Motor neuron (in vitro differentiated cells): ENCODE results near the gene ZNF106. TPM values are rescaled to one million over a fixed set of nuclear protein-coding genes. Genes with fewer than 3 reads are reported as not detected.

Source experiments
- ATAC-seq, 8 experiments: fragments of 200-7000 bp; cut with Tn5 transposase; replicated peaks in 6 of 8; 2 replicates each; pipeline ENCODE4 v1.8.0; 2021; ENCODE audit warnings: mild to moderate bottlenecking in 8 of 8, moderate library complexity in 8 of 8
- H3K27ac ChIP-seq, 2 donors: fragments of 250-450 bp; sonication (Bioruptor Pico); 2 replicates each; pipeline ENCODE4 v1.9.0; 2021; ENCODE audit warnings: antibody characterized with exemption in 2 of 2, mild to moderate bottlenecking in 2 of 2, moderate library complexity in 1 of 2
- H3K4me1 ChIP-seq, 2 donors: fragments of 250-450 bp; sonication (Bioruptor Pico); replicated peaks in 1 of 2; 2 replicates each; pipeline ENCODE4 v1.6.1; 2021; ENCODE audit warnings: antibody characterized with exemption in 2 of 2, mild to moderate bottlenecking in 2 of 2, moderate library complexity in 1 of 2
- H3K4me3 ChIP-seq, 5 donors: fragments of 250-450 bp; sonication (Bioruptor Pico); 2 replicates each; pipeline ENCODE4 v1.9.0; 2021; ENCODE audit warnings: antibody characterized with exemption in 5 of 5, mild to moderate bottlenecking in 5 of 5, moderate library complexity in 4 of 5
- WGBS, 10 experiments: fragments of 450-650 bp; shearing (Covaris generic); methylation state at CpG; one replicate each; pipeline ENCODE4 v1.0.0; 2022; 5-methylcytosine and 5-hydroxymethylcytosine counted together
- in situ Hi-C, 9 experiments: fragments of 400-800 bp; cut with MboI; loops; one replicate each; pipeline ENCODE4 v1.15.0; 2021; ENCODE audit warnings: low sequenced_read_pairs in 9 of 9, low pct_unique_long_range_greater_than_20kb in 2 of 9; ENCODE audit not compliant: unreplicated experiment in 9 of 9
- total RNA-seq, 8 experiments: library from RNA; unstranded; fragments of 300-600 nt; gene quantifications; 2 replicates each; pipeline versions ENCODE4 v1.2.3 to v1.2.4, GENCODE V29; 2022

ZNF106 gene
- total RNA-seq, 8 experiments from 2014 or later, result 15.1 to 101 (median 33.4) TPM

DNA sequence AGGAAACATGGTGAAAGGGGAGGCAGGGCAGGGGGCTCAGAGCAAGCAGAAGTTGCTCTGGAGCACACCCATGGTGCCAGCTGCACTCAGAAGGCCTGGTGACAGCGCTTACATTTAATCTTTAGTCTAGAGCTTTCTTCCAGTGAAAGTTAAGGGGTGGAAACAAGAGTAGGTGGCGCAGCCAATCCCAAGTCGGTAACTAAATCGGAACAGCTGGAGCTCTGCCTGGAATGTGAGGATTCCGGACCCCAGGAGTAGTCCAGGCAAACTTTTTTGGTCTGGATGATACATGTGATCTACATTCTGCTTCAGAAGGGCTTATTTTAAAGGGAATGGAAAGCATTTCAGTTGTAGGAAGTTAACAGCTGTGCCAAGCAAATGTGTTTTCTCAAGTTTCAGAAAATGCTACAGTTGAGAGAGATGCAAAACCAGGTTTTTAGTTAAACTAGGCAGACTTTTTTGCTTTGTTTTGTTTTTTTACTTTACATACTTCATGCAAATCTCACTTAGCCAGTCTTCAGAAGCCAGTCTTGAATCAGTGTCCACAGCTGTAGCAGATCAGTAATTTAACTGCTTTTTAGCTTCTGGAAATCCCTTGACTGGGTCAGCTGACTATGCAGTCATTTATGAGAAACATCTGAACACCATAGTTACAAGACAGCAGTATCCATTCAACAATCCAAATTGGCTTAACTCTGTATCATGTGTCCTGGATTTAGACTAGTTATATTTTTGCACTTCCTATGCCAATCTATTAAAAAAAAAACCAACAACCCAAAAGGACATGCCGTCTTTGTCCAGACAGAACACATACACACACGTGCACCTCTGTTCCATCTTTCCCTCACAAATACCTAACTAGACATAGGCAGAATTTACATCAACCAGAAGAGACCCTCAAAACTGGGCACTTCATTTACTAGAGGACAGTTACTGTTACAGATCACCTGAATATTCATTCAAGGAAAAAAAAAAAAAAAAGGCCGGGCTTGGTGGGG lies 33.2 kb downstream of the ZNF106 start:
- H3K4me1 ChIP-seq, result peaks cover 6 to 12% of the 10 kb centered on the region in 2 donors
- WGBS, 10 experiments, result 0 to 51% (median 2%) methylated on average over 1 to 7 of the region's 8 CpGs
- H3K4me3 ChIP-seq, result no peak overlapping the region
- in situ Hi-C loops, result no loop called here
- ATAC-seq, result peak; percentile 59 to 93 (median 80)
- no peak overlapping the region for H3K27ac ChIP-seq

DNA sequence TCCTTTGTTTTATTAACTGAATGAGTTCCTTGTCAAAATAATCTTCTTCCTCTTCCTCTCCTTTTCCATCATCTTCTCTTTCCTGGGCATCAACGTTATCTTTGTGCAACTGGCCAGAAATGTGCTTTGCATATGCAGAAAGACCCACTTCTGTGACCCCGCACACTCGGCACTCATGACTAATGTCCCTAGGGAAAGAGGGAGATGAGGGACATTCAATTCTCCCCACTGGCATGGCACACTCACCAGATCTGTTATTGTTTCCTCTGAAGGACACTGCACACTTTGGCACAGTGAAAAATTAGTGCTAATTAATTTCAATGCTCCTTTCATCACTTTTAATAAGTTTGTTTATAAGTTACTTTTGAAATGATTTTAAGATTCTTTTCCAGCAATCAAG lies 34.0 kb downstream of the ZNF106 start:
- 0 to 80% (median 17%) methylated on average over 1 to 3 of the region's 3 CpGs; no CpG with 5 or more reads in 2 of the 10 experiments for WGBS, 10 experiments
- Histone ChIP-seq H3K4me3 (no peak overlapping the region), H3K27ac (no peak overlapping the region), H3K4me1 (peaks cover 6 to 12% of the 10 kb centered on the region in 2 donors)
- in situ Hi-C loops, result no loop called here
- ATAC-seq, result peak in 5 of 8 experiments; percentile 3 to 49 (median 16)

DNA sequence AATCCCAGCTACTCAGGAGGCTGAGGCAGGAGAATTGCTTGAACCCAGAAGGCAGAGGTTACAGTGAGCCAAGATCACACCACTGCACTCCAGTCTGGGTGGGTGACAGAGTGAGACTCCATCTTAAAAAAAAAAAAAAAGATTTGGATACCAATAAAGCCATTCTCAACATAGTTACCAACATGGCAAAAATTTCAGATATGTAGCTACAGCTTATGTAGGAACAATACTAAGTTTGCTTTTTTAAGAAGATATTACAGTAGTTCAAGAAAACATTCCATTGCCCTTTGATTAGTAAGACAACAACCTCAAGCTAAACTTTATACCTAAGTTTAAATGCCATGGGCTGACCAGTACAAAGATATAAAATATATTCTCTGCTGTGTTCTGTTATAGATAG lies 34.4 kb downstream of the ZNF106 start:
- Histone ChIP-seq H3K4me3 (no peak overlapping the region), H3K27ac (no peak overlapping the region), H3K4me1 (peaks cover 6 to 12% of the 10 kb centered on the region in 2 donors)
- in situ Hi-C loops, result no loop called here
- no peak for ATAC-seq

DNA sequence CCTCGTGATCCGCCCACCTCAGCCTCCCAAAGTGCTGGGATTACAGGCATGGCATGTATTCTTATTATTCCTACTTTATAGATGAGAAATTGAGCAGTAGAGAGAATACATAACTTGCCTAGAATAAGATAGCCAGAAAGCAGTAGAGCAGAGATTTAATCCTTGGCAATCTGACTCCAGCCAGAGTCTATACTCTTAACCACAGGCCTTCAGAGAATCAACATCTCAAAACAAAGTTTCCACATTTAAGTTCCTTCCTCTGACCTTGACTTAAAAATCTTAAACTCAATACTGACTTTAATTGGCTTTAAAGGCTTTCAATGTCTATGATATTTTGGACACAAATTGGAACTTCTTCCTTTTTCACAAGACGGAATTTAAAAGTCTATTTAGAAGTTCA lies 37.1 kb downstream of the ZNF106 start:
- Histone ChIP-seq H3K4me1 (peaks cover 6 to 12% of the 10 kb centered on the region in 2 donors), H3K27ac (no peak overlapping the region), H3K4me3 (no peak overlapping the region)
- in situ Hi-C loops, result no loop called here
- WGBS, 10 experiments, result 86 to 100% (median 100%) methylated on average over 1 to 3 of the region's 3 CpGs
- ATAC-seq, result no peak

DNA sequence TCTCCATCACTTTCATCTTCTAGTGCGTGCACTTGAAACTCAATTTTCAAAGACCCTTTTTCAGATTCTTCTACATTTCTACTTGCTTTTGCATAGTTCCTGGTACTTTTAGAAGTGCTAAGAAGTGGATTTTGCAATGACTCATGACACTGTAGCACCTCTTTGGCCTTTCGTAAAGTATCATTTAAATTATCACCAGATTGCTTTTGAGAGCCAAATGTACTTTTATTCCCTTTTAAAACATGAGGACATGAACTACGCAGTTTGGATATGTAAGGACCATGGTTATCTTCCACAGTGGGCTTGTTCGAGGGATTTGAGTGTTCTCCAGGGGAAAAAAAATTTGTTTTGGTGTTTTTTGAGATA lies 40.5 kb downstream of the ZNF106 start:
- 94 to 100% (median 100%) methylated on average over 2 to 4 of the region's 4 CpGs; no CpG with 5 or more reads in 1 of the 10 experiments for WGBS, 10 experiments
- no peak for ATAC-seq
- in situ Hi-C loops, result no loop called here
- H3K4me1 ChIP-seq, result no peaks in the 10 kb centered on the region
- no peak overlapping the region for H3K27ac ChIP-seq
- no peak overlapping the region for H3K4me3 ChIP-seq

DNA sequence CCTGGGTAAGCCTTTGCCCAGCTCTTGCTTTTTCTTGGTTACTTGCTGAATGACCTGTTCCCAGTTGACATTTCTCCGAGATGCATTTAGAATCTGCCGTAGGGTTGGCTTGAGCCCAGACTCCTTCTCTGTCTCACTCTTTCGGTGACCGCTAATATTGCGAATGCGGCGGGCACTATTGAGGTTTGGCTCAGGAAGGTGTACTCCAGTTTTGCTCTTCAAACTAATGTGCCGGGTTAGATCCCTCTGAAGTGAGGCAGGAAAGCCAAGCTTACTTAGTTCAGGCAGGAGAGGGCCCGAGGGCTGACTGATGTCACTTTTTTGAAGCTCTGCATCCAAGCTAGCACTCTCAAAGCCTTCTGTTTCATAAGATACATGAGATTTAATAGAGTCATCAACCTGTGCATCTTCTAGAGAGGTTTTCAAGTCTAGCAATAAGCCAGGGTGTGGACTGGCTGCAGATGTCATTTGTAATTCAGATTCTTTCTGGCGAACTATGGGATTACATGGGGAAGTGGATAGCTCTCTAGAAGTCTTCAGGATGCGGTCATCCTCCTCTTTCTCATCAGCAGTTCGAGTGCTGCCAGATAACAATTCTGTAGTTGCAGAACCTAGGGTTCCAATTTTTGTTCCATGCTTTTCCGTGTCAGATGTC lies 41.0 kb downstream of the ZNF106 start:
- Histone ChIP-seq H3K27ac (no peak overlapping the region), H3K4me1 (no peaks in the 10 kb centered on the region), H3K4me3 (no peak overlapping the region)
- 77 to 100% (median 94%) methylated on average over 1 to 12 of the region's 13 CpGs for WGBS, 10 experiments
- in situ Hi-C loops, result no loop called here
- peak in 3 of 8 experiments; percentile 49 to 78 (median 75) for ATAC-seq

DNA sequence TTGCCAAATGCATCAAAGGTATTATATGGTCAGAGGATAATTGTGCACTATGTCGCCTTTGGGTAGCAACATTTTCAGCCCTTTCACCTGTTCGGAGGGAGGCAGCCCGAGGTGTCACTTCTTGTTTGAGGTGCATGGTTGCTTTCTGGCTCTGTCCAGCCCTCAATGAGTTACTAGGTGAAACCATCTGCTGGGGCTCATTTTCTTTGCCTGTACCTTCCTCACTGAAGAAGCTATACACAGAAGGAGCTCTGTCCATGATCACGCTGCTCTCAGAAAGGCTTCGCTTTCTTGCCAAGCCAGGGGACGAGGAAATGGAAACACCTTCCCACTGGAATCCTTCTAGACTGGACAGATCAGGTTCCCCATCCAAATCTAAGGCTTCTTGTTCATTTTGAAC lies 42.7 kb downstream of the ZNF106 start:
- in situ Hi-C loops, result no loop called here
- Histone ChIP-seq H3K4me3 (no peak overlapping the region), H3K27ac (no peak overlapping the region), H3K4me1 (no peaks in the 10 kb centered on the region)
- no peak for ATAC-seq
- WGBS, 10 experiments, result 80 to 100% (median 95%) methylated on average over 1 to 6 of the region's 6 CpGs; no CpG with 5 or more reads in 3 of the 10 experiments

DNA sequence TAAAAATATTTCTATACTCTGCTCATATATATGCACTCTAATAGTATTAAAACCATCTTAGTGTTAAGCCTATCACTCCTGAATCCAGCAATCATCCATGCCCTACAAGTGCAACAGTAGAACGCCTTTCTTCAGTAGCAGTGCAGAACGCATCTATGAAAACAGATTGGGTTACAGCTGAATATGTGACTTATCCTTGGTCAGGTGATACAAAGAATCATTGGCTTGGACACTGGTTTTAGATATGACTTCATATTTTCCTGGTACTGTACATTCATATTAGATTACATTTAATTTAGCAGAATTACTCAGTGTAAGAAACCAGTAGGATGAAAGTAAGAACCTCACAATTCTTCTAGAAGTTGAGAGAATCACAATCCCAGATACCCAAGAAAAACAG lies 43.3 kb downstream of the ZNF106 start:
- Histone ChIP-seq H3K4me1 (no peaks in the 10 kb centered on the region), H3K27ac (no peak overlapping the region), H3K4me3 (no peak overlapping the region)
- ATAC-seq, result no peak
- in situ Hi-C loops, result no loop called here
- 83 to 100% (median 86%) methylated on average over 1 of the region's 2 CpGs; no CpG with 5 or more reads in 6 of the 10 experiments for WGBS, 10 experiments

DNA sequence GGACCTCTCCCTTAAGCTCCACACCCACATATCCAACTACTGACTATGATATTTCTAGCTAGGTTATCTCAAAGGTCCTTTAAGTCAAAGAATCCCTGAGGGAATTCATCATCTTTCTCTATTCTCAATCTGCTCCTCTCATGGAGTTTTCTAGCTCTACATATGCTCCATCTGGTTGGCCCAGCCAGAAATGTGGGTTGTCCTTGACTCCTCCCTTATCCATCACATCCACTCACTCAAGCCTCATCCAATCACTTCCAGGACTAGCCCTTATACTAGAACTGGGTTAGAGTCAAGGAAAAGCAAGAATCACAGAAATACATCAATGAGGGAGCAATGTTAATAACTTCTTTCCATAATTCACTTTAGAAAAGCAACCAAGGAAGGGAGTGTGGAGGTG lies 45.4 kb downstream of the ZNF106 start:
- in situ Hi-C loops, result no loop called here
- H3K27ac ChIP-seq, result no peak overlapping the region
- peak in 2 of 8 experiments; percentile 76 to 90 for ATAC-seq
- H3K4me3 ChIP-seq, result no peak overlapping the region
- H3K4me1 ChIP-seq, result no peaks in the 10 kb centered on the region

DNA sequence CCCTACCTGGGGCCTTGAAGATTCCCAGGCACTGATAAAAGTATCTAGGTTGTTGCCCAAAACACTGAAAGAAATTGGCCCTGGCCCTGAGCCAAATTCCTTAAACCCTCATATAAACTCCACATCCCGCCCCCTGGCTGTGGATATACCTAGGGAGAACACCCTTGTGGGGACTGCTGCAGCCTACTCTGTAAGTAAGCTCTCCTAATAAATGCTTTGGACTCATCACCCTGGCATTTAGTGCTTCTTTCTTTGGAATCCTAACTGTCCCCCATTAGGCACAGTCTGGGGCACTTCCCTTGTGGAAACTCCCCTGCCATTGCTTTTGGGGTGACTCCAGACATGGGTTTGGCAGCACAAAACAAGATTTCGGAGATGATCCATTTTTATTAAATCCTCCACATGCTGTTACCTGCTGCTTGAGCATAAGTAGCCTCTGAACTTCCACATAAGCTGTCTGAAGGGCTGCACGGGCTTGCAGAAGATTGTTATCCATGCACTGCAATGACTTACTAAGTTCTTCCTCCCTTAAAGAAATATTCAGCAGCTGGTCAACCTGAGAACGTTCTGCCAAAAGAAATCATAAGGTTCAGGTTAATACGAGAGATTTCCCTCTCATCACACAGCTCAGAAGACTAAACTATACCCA lies 46.4 kb downstream of the ZNF106 start:
- Histone ChIP-seq H3K4me3 (no peak overlapping the region), H3K27ac (no peak overlapping the region), H3K4me1 (no peaks in the 10 kb centered on the region)
- 76 to 100% (median 84%) methylated on average over 1 to 5 of the region's 5 CpGs; no CpG with 5 or more reads in 3 of the 10 experiments for WGBS, 10 experiments
- in situ Hi-C loops, result no loop called here
- peak in 1 of 8 experiments; percentile 19 for ATAC-seq

DNA sequence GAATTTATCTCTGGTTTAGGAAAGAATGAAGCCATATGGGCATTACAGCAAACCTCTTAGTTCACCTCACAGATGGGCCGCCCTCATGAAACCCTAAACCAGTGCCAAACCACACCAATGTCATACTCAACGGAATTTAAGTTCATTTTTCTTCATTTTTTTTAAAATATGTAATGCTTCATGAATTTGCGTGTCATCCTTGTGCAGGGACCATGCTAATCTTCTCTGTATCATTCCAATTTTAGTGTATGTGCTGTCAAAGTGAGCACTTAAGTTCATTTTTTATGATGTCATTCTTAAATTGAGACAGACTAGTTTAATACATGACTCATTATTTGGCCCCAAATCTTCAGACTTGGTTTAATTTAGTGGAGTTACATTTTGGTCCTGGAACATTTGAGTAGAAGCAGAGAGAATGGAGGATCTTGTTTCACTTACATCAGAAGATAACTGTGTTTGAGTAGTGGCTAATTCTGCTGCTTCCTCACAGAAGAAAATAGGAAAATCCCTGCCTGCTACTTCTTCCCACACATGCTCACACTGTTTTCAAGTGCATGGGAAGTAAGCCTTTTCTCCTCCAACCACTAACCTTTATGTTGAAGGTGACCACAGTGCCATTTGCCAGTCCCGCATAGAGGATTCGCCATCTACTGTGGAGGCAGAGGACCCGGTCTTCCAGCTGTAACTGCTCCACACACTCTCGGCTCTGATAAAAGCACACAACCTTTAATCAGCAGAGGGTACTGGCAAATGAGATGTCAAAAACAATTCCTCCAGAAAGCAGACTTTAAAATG lies 63.3 kb downstream of the ZNF106 start:
- H3K4me1 ChIP-seq, result no peaks in the 10 kb centered on the region

DNA sequence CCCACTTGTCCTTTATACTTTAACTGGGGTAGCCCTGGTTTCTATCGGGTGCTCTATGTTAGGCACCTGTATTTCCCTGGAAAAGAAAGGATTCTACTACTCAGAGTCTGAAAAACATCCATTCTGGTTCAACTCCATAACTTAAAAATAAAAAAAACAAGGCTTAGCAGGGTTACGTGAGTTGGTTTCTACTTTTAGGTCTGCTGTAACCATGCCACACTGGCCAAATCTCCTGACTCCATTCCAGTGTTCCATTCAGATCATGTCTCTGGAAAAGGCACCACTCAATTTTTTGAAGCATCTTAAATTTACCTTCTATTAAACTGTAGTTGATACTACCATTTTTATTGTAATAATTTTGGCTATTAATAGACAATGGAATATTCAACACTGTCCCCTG lies 69.6 kb downstream of the ZNF106 start:
- no peaks in the 10 kb centered on the region for H3K4me1 ChIP-seq
- WGBS, 10 experiments, result 90 to 100% (median 98%) methylated on average over 1 to 2 of the region's 2 CpGs; no CpG with 5 or more reads in 4 of the 10 experiments

More for the DNA sequence above, 63.3 kb downstream of the ZNF106 start:
- in situ Hi-C loops, result no loop called here
- WGBS, 10 experiments, result 17 to 100% (median 90%) methylated on average over 1 to 7 of the region's 7 CpGs; no CpG with 5 or more reads in 2 of the 10 experiments
- no peak overlapping the region for H3K27ac ChIP-seq
- no peak overlapping the region for H3K4me3 ChIP-seq
- no peak for ATAC-seq

More for the DNA sequence above, 69.6 kb downstream of the ZNF106 start:
- Histone ChIP-seq H3K27ac (no peak overlapping the region), H3K4me3 (no peak overlapping the region)
- ATAC-seq, result no peak
- in situ Hi-C loops, result no loop called here
